GM19463 (cell line): ENCODE data around the gene RNLS.
"Not testable (repeated sequence)": the region's sequence is repeated elsewhere in the genome, so short reads cannot be mapped to it uniquely, and the experiment has no call there.

Experiments used
- ATAC-seq: cut with Tn5 transposase; IDR thresholded peaks from one replicate; pipeline ENCODE4 v1.9.1; 2021; ENCODE audit warnings: mild to moderate bottlenecking, moderate library complexity; ENCODE audit not compliant: unreplicated experiment

Gene RNLS

GRCh38 chr10:88355750-88356149 lies 227.4 kb downstream of the RNLS start:
- ATAC-seq: not testable (repeated sequence)

GRCh38 chr10:88347597-88348304 lies 235.4 kb downstream of the RNLS start:
- ATAC-seq: no peak

GRCh38 chr10:88347022-88347421 lies 236.1 kb downstream of the RNLS start:
- ATAC-seq: no peak

- ATAC-seq: no peak
These were observed 236.8 kb downstream of the RNLS start for GRCh38 chr10:88346144-88346977.

- no peak for ATAC-seq
These were observed 239.2 kb downstream of the RNLS start for GRCh38 chr10:88343761-88344484.

- ATAC-seq: no peak
These were observed 240.3 kb downstream of the RNLS start for GRCh38 chr10:88342733-88343310.

- ATAC-seq: no peak
These were observed 246.0 kb downstream of the RNLS start for GRCh38 chr10:88337134-88337533.

GRCh38 chr10:88336334-88336733 lies 246.8 kb downstream of the RNLS start:
- no peak for ATAC-seq

GRCh38 chr10:88333248-88333630 lies 249.9 kb downstream of the RNLS start:
- no peak for ATAC-seq

- no peak for ATAC-seq
These were observed 250.4 kb downstream of the RNLS start for GRCh38 chr10:88332503-88333247.

GRCh38 chr10:88330174-88330573 lies 252.9 kb downstream of the RNLS start:
- ATAC-seq: no peak

- ATAC-seq: no peak
These were observed 260.6 kb downstream of the RNLS start for GRCh38 chr10:88322324-88323063.

- no peak for ATAC-seq
These were observed 263.1 kb downstream of the RNLS start for GRCh38 chr10:88319960-88320517.

GRCh38 chr10:88318803-88319202 lies 264.3 kb downstream of the RNLS start:
- ATAC-seq: no peak

- ATAC-seq: no peak
These were observed 266.0 kb downstream of the RNLS start for GRCh38 chr10:88317099-88317498.

- no peak for ATAC-seq
These were observed 266.7 kb downstream of the RNLS start for GRCh38 chr10:88316292-88316861.

GRCh38 chr10:88315755-88316154 lies 267.4 kb downstream of the RNLS start:
- no peak for ATAC-seq

- ATAC-seq: no peak
These were observed 268.8 kb downstream of the RNLS start for GRCh38 chr10:88314362-88314761.

- ATAC-seq: no peak
These were observed 269.2 kb downstream of the RNLS start for GRCh38 chr10:88313878-88314277.
